GM13977 (cell line): ENCODE data around the gene FTO.

Experiments used
- DNase-seq: peaks from one replicate; pipeline ENCODE4 v3.0.0; 2012; ENCODE audit warnings: low spot score
- in situ Hi-C: fragments of 300-500 bp; cut with MboI; formaldehyde crosslinking; loops from one replicate; pipeline ENCODE4 v1.12.0; 2022; ENCODE audit warnings: low sequenced_read_pairs, low pct_unique_long_range_greater_than_20kb, mixed read lengths, inconsistent platforms; ENCODE audit not compliant: unreplicated experiment
- TF ChIP-seq, protein P1 (sequence below): IDR thresholded peaks from 2 replicates; pipeline ENCODE4 v1.5.1; 2012; ENCODE audit warnings: mild to moderate bottlenecking, control low read depth; ENCODE audit not compliant: insufficient read depth; ENCODE audit errors: extremely low read depth, missing control alignments

The FTO gene

DNA sequence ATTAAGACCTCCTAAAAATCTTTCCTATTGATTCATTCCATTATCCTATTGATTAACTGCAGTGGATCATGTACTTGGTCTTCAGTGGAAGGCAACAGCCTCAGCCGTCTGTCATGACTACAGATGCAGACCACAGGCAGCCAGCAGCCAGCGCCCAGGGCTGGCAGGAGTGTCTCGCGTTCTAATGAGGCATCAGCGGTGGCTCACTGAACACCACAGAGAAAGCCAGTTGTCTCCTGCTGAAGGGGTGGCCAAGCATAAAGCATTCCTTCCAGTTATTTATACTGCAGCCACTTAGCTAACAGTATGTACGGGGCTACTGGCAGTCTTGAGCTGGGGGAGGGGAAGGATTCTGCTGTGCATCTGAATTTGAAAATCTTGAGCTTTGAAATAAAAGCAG is 368.3 kb downstream of the FTO start:
- no peak for DNase-seq
- in situ Hi-C loops = no loop called here
- TF ChIP-seq, protein P1, sequence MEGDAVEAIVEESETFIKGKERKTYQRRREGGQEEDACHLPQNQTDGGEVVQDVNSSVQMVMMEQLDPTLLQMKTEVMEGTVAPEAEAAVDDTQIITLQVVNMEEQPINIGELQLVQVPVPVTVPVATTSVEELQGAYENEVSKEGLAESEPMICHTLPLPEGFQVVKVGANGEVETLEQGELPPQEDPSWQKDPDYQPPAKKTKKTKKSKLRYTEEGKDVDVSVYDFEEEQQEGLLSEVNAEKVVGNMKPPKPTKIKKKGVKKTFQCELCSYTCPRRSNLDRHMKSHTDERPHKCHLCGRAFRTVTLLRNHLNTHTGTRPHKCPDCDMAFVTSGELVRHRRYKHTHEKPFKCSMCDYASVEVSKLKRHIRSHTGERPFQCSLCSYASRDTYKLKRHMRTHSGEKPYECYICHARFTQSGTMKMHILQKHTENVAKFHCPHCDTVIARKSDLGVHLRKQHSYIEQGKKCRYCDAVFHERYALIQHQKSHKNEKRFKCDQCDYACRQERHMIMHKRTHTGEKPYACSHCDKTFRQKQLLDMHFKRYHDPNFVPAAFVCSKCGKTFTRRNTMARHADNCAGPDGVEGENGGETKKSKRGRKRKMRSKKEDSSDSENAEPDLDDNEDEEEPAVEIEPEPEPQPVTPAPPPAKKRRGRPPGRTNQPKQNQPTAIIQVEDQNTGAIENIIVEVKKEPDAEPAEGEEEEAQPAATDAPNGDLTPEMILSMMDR = no peak

DNA sequence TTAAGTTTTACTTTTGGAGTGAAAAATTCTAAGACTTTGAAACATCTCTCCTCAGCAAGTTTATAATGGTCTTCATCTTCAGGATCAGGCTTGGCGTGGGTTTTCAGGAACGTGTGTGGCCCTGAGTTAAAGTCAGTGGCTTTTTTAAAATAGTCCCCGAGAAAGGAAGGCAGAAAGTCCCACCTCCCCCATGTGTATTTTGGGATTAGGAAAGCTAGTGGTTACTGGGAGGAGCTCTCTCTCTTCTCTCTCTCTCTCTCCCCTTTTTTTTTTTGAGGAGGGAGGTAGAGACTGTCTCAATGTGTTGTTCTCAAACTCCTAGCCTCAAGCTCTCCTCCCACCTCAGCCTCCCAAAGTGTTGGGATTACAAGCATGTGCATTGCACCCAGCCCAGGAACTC is 369.4 kb downstream of the FTO start:
- TF ChIP-seq, protein P1 = no peak
- in situ Hi-C loops = no loop called here
- DNase-seq = no peak

DNA sequence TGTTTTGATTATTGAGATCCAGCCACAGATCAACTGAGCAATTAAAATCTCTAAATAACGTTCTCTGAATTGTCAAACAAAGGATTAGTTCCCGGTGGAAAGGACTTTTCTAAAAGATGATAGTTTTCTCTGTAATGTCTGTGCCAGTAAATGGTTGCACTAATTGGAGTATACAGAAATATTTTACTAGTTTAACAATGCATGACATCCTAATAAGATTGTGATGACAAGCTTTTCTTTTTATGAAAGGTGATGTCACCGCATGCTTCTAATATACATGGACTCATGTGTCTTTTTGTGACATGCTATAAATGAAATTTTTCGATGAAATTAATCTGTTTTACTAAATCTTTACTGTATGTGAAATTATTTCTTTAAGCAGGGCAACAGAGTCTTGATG is 371.5 kb downstream of the FTO start:
- in situ Hi-C loops = no loop called here
- TF ChIP-seq, protein P1 = no peak
- no peak for DNase-seq

DNA sequence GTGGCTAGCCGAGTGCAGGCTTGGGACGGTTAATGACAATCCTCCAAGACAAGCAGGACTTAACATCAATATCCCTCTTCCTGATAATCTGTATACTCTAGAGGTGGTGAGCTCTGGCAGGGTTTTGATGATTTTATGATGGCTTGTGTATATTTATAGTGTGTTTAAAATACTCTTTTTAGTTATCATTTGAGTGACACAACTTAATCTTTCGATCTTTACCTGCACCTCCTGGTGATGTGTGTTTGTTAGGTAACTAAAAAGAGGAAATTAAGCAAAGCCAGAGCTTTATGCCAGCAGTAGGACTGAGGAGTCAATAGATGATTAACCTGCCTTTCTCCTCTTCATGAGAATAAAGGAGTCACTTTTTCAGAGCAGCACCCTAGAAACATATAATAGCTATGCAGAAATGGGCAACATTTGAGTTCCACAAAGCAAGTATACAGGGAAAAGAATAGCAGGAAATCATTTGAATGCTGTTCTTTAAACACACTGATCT is 372.1 kb downstream of the FTO start:
- TF ChIP-seq, protein P1 = no peak
- in situ Hi-C loops = no loop called here
- no peak for DNase-seq

DNA sequence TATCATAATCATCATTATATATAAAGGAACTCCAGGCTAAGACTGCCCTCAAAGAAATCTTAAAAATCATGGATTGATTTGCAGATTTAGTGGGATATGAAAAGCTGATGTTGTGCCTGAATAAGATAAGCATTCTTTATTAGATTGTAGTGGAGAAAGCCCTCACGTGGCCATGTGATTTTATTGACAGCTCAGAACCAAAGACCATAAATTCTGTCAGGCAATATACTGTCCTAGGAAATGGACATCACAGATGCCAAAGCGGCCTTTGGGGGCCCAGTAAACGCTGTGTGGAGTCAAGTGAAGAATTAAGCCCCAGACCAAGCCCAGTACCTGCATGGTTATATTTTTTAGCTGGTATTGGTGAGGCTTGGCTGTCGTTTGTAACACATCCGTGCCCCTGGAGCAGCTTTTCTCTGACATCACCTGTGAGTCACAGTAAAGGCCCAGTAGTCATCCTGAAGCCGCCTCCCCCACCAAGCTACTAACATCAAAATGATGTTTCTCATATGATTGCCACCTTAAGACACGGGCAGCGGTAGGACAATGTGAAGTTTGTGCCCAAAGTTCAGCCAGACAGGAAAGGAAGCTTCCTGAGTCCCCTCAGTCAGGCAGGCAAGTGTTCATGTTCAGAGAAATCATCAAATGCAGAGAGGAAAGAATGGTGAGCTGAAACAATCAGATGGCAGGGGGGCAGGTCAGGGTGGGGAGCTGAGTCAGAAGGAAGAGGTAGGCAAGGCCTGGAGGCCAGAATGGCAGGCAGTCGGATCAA is 373.3 kb downstream of the FTO start:
- in situ Hi-C loops = no loop called here
- DNase-seq = no peak
- TF ChIP-seq, protein P1 = no peak

DNA sequence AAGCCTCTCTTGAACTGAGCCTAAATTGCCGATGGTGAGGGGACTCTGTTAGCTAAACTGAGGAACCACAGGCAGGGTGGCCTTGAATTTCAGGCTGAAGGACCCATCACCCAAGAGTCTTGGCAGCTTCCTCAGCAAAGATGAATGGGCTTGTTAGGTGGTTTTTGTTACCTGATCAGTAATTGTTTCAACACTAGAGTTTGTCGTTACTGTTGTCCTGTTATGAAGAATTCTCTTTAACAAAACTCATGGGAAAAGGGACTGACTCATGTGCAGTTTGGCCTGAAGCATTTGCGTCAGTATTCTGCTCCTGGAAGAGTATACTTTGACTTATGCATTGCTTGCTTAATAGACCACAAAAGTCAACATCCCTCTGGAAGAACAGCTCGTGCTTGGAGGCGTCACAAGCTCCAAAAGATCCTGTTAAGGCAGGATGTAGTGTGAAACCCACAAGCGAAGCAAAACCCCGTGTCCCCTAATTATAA is 376.6 kb downstream of the FTO start:
- TF ChIP-seq, protein P1 = no peak
- in situ Hi-C loops = no loop called here
- no peak for DNase-seq

DNA sequence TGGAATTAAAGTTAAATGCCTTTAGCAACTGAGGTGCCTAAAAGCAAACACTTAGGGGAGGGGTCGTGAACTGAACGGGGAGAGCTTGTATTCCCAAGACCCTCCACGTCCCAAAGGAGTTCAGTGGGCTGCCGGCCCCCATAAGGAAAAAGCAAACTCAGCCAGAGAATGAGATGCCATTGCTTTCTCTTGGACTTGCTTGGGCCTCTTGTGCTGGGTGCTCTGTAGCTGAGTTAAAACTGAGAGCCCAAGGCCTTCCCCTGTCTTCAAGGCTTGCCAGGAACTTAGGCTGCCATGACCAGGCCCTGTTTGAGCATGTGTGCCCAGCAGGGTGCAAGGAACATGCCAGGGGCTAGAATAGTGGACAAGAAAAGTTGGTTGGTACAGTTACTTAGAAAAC is 382.8 kb downstream of the FTO start:
- TF ChIP-seq, protein P1 = no peak
- DNase-seq = no peak
- in situ Hi-C loops = no loop called here
